ENCODE measurements around the gene TSKS.

DNA sequence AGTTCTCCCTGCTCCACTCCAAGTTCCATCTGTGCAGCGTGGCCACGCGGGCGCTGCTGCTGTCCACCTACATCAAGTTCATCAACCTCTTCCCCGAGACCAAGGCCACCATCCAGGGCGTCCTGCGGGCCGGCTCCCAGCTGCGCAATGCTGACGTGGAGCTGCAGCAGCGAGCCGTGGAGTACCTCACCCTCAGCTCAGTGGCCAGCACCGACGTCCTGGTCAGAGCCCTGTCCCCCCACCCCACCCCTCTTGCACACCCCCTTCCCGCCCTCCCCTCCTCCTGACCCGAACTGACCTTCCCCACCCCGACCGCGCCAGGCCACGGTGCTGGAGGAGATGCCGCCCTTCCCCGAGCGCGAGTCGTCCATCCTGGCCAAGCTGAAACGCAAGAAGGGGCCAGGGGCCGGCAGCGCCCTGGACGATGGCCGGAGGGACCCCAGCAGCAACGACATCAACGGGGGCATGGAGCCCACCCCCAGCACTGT, 38.3 kb upstream of the TSKS start:
- no peak for TF ChIP-seq POLR2A (IDR thresholded peaks at IDR 0.05; ENCODE audit: low read depth, low read length)
- no peak for TF ChIP-seq POLR2AphosphoS5 (IDR thresholded peaks at IDR 0.05; ENCODE audit: low read depth, low read length)

Data from GM12892 (cell line).